Neural cell (in vitro differentiated cells): Measurements from ENCODE around the gene PLXNA2.

Experiments used
- EP300 ChIP-seq: fragments of 450-650 bp; conservative IDR thresholded peaks from 2 replicates; pipeline ENCODE4 v1.6.1; 2014; ENCODE audit warnings: antibody characterized with exemption, mild to moderate bottlenecking, moderate library complexity; ENCODE audit not compliant: poor library complexity, severe bottlenecking
- POLR2AphosphoS5 ChIP-seq: IDR thresholded peaks from 2 replicates; pipeline ENCODE4 v1.6.1; 2012
- SMC3 ChIP-seq: fragments of 450-650 bp; conservative IDR thresholded peaks from 2 replicates; pipeline ENCODE4 v1.6.1; 2014; ENCODE audit warnings: antibody characterized with exemption, mild to moderate bottlenecking, moderate library complexity; ENCODE audit not compliant: poor library complexity
- TAF1 ChIP-seq: IDR thresholded peaks from 2 replicates; pipeline ENCODE4 v1.6.1; 2012; ENCODE audit warnings: low read depth
- TF ChIP-seq, protein P1 (sequence below): fragments of 450-650 bp; IDR thresholded peaks from 2 replicates; pipeline ENCODE4 v1.5.1; 2014; ENCODE audit warnings: antibody characterized with exemption, mild to moderate bottlenecking, moderate library complexity; ENCODE audit not compliant: poor library complexity, severe bottlenecking
- TF ChIP-seq, protein P2 (sequence below): IDR thresholded peaks from 2 replicates; pipeline ENCODE4 v1.6.1; 2012; ENCODE audit warnings: borderline replicate concordance

DNA sequence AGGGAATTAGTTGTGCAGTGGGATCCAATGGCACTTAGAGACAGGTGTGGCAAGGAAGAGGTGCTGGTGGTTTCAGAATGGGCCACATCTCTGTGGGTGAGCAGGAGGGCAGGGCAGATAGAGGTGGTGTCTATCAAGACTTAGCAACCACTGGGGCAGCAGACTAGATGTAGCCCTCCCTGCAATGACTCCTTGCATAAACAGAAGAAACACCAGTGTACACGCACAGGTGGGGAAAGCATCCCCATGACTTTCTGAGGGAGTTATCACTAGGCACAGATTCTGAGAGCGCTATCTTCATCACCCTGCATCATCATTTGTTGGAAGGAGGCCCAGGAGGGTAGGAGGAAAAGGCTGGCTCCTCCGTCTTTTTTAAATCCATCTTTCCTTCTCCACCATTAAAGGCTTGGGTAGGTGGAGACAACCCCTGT lies 58.4 kb downstream of the PLXNA2 start:
- TF ChIP-seq, protein P1, sequence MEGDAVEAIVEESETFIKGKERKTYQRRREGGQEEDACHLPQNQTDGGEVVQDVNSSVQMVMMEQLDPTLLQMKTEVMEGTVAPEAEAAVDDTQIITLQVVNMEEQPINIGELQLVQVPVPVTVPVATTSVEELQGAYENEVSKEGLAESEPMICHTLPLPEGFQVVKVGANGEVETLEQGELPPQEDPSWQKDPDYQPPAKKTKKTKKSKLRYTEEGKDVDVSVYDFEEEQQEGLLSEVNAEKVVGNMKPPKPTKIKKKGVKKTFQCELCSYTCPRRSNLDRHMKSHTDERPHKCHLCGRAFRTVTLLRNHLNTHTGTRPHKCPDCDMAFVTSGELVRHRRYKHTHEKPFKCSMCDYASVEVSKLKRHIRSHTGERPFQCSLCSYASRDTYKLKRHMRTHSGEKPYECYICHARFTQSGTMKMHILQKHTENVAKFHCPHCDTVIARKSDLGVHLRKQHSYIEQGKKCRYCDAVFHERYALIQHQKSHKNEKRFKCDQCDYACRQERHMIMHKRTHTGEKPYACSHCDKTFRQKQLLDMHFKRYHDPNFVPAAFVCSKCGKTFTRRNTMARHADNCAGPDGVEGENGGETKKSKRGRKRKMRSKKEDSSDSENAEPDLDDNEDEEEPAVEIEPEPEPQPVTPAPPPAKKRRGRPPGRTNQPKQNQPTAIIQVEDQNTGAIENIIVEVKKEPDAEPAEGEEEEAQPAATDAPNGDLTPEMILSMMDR = no peak
- TF ChIP-seq SMC3 (no peak), POLR2AphosphoS5 (no peak), EP300 (no peak), TAF1 (no peak)
- TF ChIP-seq, protein P2, sequence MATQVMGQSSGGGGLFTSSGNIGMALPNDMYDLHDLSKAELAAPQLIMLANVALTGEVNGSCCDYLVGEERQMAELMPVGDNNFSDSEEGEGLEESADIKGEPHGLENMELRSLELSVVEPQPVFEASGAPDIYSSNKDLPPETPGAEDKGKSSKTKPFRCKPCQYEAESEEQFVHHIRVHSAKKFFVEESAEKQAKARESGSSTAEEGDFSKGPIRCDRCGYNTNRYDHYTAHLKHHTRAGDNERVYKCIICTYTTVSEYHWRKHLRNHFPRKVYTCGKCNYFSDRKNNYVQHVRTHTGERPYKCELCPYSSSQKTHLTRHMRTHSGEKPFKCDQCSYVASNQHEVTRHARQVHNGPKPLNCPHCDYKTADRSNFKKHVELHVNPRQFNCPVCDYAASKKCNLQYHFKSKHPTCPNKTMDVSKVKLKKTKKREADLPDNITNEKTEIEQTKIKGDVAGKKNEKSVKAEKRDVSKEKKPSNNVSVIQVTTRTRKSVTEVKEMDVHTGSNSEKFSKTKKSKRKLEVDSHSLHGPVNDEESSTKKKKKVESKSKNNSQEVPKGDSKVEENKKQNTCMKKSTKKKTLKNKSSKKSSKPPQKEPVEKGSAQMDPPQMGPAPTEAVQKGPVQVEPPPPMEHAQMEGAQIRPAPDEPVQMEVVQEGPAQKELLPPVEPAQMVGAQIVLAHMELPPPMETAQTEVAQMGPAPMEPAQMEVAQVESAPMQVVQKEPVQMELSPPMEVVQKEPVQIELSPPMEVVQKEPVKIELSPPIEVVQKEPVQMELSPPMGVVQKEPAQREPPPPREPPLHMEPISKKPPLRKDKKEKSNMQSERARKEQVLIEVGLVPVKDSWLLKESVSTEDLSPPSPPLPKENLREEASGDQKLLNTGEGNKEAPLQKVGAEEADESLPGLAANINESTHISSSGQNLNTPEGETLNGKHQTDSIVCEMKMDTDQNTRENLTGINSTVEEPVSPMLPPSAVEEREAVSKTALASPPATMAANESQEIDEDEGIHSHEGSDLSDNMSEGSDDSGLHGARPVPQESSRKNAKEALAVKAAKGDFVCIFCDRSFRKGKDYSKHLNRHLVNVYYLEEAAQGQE = no peak
